ENCODE results near the gene FLOT1.

- no peak for TF ChIP-seq HDGF (IDR thresholded peaks at IDR 0.05; ENCODE audit: borderline replicate concordance)
- no peak for TF ChIP-seq CTBP1 (IDR thresholded peaks at IDR 0.05; ENCODE audit: borderline replicate concordance)
- no peak for TF ChIP-seq ZNF384 (IDR thresholded peaks at IDR 0.05)
- no peak for TF ChIP-seq L3MBTL2 (conservative IDR thresholded peaks at IDR 0.05)
- TF ChIP-seq SUZ12 (IDR thresholded peaks at IDR 0.05): no peak
- no peak for TF ChIP-seq FOXM1 (IDR thresholded peaks at IDR 0.05; ENCODE audit: borderline replicate concordance)
- TF ChIP-seq SP1 (IDR thresholded peaks at IDR 0.05): no peak
Measured at GRCh38 chr6:30780642-30780920, 38.1 kb upstream of the FLOT1 start.

Measured in HEK293T (cell line).